Measurements from ENCODE around the gene FKBP6. TPM values are rescaled to one million over a fixed set of nuclear protein-coding genes. Genes with fewer than 3 reads are reported as not detected.

Gene FKBP6
- not detected in 5 replicates for total RNA-seq (2022; extraction: Qiagen RNA extraction)

GRCh38 chr7:73327922-73328321 is at the start of gene FKBP6, which contains the start of gene TRIM50:
Gene FKBP6 (plus strand): TSS chr7:73328161. CDS start chr7:73328429, 268 bp downstream.
Gene TRIM50 (minus strand): TSS chr7:73328082. CDS start chr7:73324787, 3,295 bp downstream.

GRCh38 chr7:73308665-73309214 is 19.2 kb upstream of the FKBP6 start, which contains the start of gene NSUN5:
Gene NSUN5 (minus strand): TSS chr7:73308826. CDS start chr7:73308790, 36 bp downstream.

Other genes starting within 250 kb of the FKBP6 start
- not detected in 5 replicates for gene SPDYE9, start 242.1 kb upstream of the FKBP6 start, total RNA-seq (2022; extraction: Qiagen RNA extraction)
- gene NSUN5, start 19.3 kb upstream of the FKBP6 start, total RNA-seq (2022; extraction: Qiagen RNA extraction): 53.4 to 63.0 TPM (median 61.8 TPM) in 5 replicates
- not detected in 5 replicates for gene TRIM50, start 79 bp upstream of the FKBP6 start, total RNA-seq (2022; extraction: Qiagen RNA extraction)
- 0.94 to 2.1 TPM (median 1.8 TPM) in 5 replicates for gene FZD9, start 105.6 kb downstream of the FKBP6 start, total RNA-seq (2022; extraction: Qiagen RNA extraction)
- 54.0 to 67.4 TPM (median 65.6 TPM) in 5 replicates for gene BAZ1B, start 194.1 kb downstream of the FKBP6 start, total RNA-seq (2022; extraction: Qiagen RNA extraction)
- gene BCL7B, start 229.5 kb downstream of the FKBP6 start, total RNA-seq (2022; extraction: Qiagen RNA extraction): 64.3 to 76.9 TPM (median 69.0 TPM) in 5 replicates